ENCODE measurements around the gene ANAPC4.

ANAPC4 gene

GRCh38 chr4:25441519-25442117 lies 64.6 kb downstream of the ANAPC4 start:
- peak; percentile 87 for TF ChIP-seq CTCF (IDR thresholded peaks at IDR 0.05)

GRCh38 chr4:25442863-25443307 lies 65.8 kb downstream of the ANAPC4 start:
- no peak for TF ChIP-seq CTCF (IDR thresholded peaks at IDR 0.05)

GRCh38 chr4:25443851-25444250 lies 66.8 kb downstream of the ANAPC4 start:
- TF ChIP-seq CTCF (IDR thresholded peaks at IDR 0.05): no peak

- TF ChIP-seq CTCF (IDR thresholded peaks at IDR 0.05): no peak
Measured at GRCh38 chr4:25446611-25447010, 69.5 kb downstream of the ANAPC4 start.

GRCh38 chr4:25448379-25449109 lies 71.5 kb downstream of the ANAPC4 start:
- TF ChIP-seq CTCF (IDR thresholded peaks at IDR 0.05): no peak

GRCh38 chr4:25449270-25449669 lies 72.2 kb downstream of the ANAPC4 start:
- no peak for TF ChIP-seq CTCF (IDR thresholded peaks at IDR 0.05)

GRCh38 chr4:25449688-25450087 lies 72.6 kb downstream of the ANAPC4 start:
- TF ChIP-seq CTCF (IDR thresholded peaks at IDR 0.05): no peak

All from LNCAP (cell line).